Suppressor macrophage treated with lipopolysaccharide for 4 hours (primary cell): Measurements from ENCODE around the gene ELAVL2.
"Not testable (repeated sequence)": the region's sequence is repeated elsewhere in the genome, so short reads cannot be mapped to it uniquely, and the experiment has no call there.

Experiments used
- DNase-seq: peaks from one replicate; pipeline ENCODE4 v3.0.0-alpha.2; 2020

Gene ELAVL2

DNA sequence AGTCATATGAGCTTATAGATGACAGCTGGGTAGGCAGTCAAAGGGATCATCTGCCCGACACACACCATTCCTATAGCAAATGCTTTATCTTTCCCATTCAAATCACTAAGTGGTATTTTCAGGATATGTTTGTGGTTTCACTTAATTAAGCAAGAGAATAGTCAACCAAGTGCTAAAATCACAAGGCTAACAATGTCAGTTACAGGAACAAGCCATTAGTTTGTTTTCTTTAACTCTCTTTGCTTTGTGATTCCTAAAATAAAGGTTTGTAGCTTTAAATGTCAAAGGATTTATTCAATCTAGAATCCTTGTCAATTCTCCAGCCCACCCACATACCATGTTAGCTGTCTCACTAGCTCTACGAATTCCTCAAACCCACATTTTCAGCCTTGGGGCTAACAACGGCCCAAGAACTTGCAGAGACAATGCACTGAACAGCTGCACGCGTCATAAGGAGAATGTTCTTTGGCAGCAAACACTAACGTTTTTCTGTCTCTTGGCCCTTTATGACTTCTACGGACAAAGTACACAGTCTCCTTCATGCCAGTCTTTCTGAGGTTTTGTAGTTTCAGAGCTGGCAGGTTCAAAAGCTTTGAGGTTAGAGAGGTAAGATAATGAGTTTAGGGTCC lies 56.6 kb downstream of the ELAVL2 start:
- no peak for DNase-seq

DNA sequence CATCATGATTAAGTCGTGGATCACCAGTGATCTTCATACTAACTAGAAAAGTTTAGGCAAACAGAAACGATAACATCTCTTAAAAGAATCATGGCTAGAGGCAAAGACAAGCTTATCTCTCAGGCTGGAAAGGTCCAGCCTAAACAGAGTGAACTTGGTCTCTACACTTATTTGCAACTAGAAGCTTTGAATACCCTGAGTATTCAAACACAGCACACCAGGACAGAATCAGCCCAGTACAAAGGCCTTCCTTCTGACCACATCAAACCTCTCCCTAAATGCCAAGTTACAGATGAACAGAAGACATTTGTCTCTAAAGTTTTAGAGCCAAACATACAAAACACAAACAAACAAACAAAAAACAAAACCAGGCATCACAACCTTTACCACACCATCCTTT lies 57.2 kb downstream of the ELAVL2 start:
- DNase-seq, result no peak

DNA sequence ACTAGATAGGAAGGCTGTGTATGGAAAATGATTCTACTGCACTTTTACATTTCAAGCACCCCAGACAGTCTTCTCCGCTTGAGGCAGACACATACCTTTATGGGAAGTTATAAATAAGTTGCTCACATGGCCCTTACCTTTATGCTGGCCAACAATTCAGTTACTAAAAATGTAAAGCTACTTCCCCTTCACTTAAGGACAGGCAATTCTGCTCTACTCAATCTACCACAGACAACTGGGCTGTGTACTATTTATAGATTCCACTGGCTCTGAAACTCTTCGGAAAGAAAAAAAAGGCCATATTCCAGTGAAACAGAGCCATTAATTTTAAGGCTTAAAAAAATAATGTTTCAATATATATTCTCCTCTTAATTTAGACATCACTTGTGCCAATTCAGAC lies 59.4 kb downstream of the ELAVL2 start:
- DNase-seq, result no peak

DNA sequence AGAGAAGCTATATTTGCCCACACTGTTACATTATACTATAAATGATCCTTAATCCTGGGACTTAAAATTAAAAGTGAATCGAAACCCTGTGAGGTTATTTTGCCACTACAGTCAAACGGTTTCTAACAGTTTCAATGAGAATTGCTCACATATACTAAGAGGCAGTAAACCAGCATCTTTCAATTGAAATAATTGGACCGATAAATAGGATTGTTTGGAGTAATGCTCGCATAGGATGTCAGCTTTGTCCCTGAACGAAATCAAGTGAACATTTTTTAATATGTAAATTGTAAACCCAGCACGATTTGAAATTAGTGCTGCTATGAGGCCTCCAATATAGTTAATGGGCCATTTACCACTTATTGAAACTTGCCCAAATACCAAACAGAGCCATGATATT lies 60.5 kb downstream of the ELAVL2 start:
- no peak for DNase-seq

DNA sequence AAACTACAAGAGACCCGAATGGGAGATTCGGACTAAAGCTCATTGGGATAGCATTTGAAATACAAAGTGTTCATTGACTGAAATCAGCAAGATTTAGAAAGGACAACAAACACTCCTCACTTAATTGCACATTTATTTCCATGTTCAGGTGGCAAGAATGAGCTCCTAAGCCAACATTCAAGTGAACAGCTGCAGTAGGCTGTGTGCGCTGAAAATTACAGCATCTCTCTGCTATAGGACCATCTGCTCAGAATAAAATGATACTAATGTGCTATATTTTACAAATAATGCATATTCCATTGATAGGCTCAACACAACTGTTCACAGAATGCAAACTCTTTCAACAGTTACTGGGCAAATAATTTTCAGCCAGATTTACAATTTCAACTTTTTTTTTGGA lies 61.8 kb downstream of the ELAVL2 start:
- DNase-seq, result no peak

DNA sequence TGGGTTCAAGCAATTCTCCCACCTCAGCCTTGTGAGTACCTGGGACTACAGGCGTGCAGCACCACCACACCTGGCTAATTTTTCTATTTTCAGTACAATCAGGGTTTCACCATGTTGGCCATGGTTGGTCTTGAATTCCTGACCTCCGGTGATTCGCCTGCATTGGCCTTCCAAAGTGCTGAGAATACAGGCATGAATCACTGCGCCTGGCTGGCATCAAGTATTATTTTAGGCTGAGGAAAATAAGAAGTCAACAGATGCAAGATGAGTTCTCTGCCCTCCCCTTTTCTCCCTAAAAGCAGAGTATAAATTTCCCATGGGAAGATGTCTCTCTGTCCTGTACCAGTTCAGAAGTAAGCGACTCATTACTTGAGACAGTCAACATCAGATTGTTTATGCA lies 71.5 kb downstream of the ELAVL2 start:
- no peak for DNase-seq

DNA sequence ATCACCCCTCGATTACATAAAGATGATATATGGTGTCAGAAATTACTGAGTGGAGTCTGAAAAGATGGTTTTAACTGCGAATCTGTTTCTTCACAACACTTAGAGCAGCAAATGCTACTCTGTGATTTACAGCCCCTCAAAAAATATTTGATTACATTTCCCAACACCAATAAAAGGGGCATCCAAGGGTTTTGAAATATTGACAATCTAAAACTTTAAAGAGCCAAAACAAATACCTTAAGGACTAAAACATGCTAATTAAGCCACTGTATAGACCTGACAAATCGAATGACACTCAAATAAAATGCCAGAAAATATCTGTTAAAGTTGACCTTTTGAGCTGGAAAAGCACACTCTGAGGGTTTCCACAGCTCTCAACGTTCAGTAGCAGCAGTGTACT lies 73.2 kb downstream of the ELAVL2 start:
- DNase-seq, result no peak

DNA sequence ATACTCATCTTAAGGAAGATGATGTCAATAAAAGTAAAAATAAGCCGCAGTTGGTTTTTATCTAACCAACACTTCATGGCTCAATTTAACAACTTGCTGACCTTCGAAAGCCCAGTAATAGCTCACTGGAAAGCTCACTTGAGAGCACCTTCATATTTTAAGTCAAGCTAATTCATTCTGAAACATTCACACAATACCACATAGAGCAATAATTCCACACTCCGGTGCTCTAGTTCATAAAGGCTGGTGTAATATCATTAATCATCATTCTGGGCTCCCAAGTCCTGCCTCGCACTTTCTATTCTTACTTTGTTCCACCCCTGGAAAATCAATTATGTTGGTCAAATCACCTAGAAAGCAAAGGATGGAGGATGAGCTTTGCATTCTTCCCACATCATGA lies 74.4 kb downstream of the ELAVL2 start:
- no peak for DNase-seq

DNA sequence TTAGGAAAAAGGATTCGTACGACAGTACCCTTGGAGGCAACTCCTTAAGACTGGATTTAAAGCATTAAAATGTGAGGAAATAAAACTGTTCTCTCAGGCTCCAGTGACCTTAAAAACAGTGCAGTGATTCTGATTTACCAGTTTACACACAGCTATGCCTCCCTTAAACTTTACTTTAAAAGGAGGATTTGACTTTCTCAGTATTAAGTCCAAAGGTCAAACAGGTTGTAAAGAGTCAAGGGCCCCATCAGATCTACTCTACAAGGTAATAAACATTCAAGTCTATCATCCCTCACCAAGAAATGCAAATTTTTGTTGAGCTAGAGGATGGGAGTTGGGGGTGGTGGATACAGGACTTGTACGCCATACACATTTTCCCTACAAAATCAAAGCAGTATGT lies 75.2 kb downstream of the ELAVL2 start:
- no peak for DNase-seq

DNA sequence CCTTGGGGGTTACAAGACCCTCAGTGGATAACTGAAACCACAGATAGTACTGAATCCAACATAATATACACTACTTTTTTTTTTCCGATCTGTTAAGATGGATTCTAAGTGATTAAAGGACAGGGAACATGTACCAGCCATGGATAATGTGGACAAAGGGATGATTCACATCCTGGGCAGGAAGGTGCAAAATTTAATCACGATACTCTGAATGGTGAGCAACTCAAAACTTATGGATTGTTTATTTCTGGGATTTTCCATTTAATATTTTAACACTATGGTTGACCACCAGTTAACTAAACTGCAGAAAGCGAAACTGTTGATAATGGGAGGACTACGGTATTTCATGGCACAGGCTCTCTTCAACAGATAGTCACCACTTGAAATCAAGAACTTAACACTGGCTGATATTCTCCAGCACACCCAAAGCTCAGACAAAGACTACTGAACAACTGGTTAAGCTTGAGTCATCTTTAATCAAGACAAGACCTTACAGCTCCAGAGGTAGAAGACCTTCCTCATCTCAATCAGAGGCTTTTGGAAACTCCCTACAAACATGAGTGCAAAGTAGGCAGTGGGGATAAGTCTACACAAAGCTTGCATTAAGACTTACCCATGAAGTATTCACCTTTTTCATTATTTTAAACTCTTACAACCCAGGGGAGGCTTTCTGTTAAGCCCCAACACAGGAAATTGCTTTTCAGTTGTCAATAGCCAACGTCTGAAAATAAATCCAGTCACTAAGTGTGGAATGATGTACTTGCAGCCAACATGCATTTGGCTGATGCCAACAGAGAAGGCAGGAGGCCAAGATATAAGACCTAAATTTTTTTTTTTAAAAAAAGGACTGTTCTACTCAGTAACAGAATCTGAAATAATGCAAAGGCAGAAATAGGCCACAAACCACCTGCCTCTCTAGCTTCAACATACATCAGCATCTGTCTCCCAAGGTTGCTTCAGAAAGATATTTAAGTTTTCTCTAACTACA lies 78.7 kb downstream of the ELAVL2 start:
- no peak for DNase-seq

DNA sequence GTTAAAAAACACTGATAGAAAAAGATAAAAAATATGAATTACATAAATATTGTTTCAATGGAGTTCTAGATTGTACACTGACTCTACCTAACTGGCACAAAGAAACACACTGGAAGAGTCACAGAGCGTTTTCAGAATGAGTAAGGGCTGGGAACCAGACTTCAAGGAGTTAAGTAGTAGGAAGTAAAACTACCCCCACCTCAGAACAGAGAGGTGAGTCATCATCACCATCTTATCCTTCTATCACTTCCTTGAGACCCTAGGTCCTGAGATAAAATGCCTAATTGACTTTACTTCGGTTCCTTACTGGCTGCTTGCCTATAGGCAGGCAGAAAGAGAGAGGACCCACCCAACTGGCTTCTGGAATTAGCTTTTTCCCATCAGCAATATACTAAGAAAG lies 79.7 kb downstream of the ELAVL2 start:
- DNase-seq, result no peak

DNA sequence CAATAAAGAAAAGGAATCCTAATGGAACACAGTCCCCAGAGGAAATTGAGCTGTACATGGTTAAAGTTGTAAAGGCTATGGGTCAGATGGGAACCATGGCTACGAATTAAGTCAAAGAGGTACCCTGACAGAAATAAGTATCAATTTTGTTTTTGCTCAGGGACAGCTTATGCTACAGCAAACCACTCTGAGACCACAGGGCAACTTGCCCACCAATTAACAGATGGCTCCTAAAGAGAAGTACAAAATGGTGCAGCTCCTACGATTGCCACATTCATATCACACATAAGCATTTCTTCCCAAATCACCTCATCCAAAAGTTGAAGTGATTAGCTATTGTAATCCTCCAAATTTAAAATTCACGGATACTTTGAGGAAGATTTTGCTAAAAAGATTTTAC lies 83.0 kb downstream of the ELAVL2 start:
- no peak for DNase-seq

DNA sequence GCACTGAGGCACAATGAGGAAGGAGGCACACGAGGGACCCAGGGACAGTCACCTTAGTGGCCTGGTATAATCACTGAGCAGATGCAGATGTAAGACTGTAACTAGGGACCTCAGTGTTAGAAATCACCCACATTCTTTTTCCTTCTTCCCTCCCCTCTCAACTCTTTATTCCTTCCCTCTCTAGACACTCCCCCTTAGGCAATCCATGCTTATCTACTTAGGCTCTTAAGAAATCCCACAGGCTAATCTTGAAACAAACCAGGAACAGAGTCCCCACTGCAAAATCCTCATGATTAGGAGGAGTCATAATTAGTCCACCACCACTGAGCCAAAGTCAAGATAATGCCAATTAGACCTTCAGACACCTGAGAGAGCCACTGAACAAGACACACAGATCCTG lies 84.7 kb downstream of the ELAVL2 start:
- no peak for DNase-seq

DNA sequence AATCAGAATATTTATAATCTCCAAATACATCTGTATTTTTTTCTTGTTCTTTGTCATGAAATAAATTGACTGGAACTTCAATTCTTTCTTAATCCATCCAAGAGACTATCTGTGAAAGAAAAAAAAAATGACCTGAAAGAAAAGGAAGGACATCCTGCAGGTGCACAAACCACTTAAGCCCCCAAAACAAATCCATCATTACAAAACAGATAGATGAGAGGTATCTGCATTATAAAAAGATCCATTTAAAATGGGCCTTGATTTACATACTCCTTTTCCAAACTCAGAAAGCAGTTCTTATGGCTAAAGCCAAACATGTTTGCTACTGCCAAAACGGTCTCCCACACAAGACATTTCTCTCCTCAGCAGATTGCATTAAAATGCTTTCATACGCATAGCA lies 85.5 kb downstream of the ELAVL2 start:
- no peak for DNase-seq

DNA sequence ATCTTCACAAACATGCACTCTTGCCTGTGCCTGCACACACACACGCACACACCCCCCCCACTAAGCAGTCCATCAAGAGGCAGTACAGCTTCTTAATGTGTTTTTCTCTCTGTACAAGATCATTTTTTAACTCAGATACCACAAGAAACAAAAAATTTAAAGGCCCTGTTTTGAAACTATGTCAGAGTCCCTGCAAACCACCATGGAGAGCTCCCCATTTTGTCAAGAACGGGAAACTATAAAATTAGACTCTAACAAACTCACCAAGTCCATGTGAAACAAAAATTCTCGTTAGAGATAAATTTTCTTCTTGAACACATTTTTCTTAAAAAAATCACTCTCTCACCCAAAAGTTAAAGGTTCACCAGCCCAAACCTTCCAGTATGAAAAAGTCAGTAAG lies 86.3 kb downstream of the ELAVL2 start:
- no peak for DNase-seq

DNA sequence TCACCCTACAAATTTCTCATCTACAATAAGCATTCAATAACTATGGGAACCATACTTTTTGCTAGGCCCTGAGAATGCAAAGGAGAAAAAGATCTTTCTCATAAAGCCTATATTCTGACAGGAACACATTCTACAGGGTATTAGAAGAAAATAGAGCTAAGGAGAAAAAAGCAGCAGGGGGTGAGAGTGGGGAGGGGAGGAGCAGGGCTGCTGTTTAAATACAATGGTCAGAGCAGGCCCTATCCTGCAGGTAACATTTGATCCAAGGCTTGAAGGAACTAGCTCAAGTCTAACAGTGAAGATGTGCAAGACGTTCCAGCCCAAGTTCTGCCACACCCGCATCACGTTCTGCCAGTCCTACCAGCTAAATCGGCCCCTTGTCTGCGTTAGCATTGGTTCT lies 89.7 kb downstream of the ELAVL2 start:
- DNase-seq, result no peak

DNA sequence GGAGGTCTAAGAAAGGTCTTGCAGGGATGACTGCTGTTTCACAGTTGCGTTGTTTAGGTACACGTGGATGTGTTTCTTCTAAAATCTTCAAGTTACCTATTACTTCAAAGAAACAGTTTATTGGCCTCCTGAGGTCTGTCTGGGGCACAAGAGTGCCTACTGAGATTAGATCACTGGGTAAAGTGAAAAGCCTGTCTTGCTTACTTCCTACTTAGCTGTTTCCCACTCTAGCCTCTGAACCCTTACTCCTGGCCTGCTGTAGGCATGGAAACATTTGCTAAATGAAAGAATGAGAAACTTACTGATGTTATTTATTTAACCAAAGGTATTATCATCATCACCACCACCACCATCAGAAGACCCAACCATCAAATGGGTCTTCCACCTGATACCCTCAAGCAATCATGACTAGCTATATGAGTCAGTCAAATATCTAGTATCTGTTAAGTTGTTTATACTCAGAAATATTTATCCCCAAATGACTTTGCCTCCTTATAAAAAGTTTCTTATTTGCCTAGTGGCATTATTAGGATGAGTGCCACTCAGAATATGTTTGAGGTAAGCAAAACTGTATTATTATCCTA lies 92.5 kb downstream of the ELAVL2 start:
- no peak for DNase-seq

DNA sequence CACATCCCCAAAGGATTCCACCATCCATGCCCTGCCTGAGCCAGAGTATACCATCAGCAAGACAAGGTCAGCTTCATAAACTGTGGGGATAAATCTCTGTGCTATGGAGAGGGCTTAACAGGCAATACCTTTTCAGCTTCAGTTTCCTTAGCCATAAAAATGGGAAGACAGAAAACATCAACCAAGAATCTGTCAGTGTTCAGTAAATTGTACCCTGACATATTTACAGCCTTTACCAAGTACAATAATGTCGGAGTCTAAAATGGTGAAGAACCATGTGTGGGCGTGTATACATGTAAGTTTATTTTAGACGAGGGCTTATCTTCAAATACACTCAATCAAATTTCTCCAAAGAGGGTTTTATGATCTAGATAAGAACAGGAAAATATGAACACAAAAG lies 94.7 kb downstream of the ELAVL2 start:
- DNase-seq, result no peak

DNA sequence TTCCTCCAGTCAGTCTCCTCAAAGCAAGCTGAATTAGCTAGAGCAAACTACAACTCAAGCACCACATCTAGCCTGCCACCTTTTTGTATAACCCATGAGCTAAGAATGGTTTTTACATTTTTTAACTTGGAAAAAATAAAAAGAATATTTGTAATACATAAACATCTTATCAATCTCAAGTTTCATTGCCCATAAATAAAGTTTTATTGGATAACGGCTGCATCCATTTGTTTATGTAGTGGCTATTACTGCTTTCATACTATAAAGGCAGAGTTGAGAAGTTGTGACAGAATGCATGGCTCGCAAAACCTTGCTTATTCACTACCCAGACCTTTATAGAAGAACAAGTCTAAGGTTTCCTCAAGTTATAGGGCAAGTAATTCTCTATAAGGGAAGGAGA lies 95.7 kb downstream of the ELAVL2 start:
- no peak for DNase-seq

DNA sequence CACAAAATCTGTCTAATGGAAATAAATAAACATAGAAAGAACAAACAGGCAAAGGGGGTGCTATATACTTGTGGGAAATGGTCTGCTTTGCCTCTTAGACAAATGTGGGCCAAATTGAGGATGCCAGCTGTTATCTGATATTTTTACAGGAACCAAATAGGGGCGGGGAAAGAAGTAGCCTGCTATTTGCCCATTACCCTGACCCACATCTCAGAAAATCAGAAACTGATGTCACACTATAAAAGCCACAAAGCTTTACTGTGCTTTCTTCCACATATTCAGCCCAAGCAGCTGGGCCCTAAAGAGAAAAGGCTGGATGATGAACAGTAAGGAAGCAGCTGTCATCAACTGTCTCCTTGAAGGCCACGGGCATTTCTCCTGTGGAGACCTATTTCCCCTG lies 97.3 kb downstream of the ELAVL2 start:
- no peak for DNase-seq

DNA sequence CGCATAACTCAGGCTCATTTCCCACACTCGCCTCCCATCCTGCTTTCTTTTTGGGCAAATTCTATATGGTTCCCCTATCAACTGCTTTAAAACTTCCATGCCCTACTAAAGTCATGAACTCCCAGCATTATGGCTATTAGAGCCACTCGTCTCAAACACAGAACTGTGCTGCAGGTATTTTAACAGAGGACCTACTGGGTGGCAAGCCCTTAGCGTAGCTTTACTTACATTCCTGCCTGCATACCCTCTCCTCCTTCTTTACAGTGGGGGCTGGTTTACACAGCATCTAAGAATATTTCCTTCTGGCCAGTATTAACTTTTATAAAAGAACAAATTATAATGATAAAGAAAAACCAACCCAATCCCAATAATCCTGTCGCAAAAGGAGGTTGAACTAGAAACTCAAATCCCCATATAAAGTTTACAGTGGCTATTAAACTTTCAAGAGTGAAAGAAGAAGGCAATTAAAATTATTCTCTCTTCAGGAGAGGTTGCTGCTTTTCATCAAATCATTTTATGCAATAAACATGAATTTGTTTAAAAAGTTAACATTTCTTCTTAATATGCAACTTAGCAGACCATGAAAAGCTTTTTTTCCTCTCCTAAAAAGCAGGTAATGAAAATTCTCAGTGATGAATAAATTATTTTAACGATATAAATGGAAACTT lies 100.6 kb downstream of the ELAVL2 start:
- DNase-seq, result no peak

DNA sequence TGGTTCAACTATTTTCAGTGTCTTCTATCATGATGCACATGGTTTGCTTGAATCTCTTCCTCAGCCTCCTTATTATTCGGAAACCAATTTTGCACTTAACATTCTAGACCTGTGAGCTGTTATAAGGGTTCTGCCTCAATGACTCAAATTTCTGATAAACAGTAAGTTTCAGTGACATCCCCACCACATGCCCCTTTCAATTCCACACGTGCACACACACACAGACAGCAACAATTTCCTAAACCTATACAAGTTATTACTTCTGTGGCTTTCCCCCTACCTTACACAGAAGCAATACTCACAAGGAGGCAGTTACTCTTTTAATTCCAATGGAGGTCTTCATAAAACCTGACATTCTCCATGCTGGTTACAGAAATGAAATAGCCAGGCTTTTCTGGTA lies 102.4 kb downstream of the ELAVL2 start:
- DNase-seq, result no peak

DNA sequence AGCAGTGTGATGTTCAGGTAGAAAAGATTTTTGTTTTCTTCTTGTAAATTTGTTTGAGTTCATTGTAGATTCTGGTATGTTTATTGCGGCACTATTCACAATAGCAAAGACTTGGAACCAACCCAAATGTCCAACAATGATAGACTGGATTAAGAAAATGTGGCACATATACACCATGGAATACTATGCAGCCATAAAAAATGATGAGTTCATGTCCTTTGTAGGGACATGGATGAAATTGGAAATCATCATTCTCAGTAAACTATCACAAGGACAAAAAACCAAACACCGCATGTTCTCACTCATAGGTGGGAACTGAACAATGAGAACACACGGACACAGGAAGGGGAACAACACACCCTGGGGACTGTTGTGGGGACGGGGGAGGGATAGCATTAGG lies 103.0 kb downstream of the ELAVL2 start:
- not testable (repeated sequence) for DNase-seq

DNA sequence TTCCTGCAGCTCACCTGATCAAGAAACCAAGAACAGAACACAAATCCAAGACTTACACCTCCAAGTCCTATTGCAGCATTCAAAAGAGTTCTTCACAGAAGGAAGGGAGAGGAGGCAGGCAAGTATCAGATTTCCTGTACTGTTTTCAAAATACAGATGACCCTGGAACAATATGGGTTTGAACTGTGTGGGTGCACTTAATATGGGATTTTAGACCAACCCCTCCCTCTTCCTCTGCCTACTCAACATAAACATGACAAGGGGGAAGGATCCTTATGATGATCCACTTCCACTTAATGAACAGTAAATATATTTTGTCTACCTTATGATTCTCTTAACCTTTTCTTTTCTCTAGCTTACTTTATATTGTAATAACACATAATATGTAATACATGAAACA lies 104.6 kb downstream of the ELAVL2 start:
- no peak for DNase-seq
